Astrocyte of the spinal cord (primary cell): ENCODE results near the gene GAS7.

Experiments
- DNase-seq: peaks from one replicate; pipeline ENCODE4 v3.0.0; 2011; ENCODE audit warnings: low read depth, low spot score
- H3K4me3 ChIP-seq: 2 replicates; pipeline ENCODE4 v1.5.1; 2011; ENCODE audit warnings: low read depth, mild to moderate bottlenecking, low read length, moderate library complexity
- CTCF ChIP-seq: IDR thresholded peaks from 2 replicates; pipeline ENCODE4 v1.5.1; 2012; ENCODE audit warnings: low read depth, mild to moderate bottlenecking, low read length, inconsistent platforms
- in situ Hi-C: cut with HindIII; loops from 2 replicates; pipeline ENCODE4 v1.10.0; 2017; ENCODE audit warnings: low sequenced_read_pairs

The GAS7 gene

GRCh38 chr17:9899280-9900043 is 298.9 kb downstream of the GAS7 start:
- in situ Hi-C loops: no loop called here
- no peak for TF ChIP-seq CTCF

GRCh38 chr17:9898812-9899211 is 299.6 kb downstream of the GAS7 start:
- TF ChIP-seq CTCF: no peak
- no peak for DNase-seq
- in situ Hi-C loops: no loop called here
- no peak overlapping the region for H3K4me3 ChIP-seq

More at GRCh38 chr17:9899280-9900043, 298.9 kb downstream of the GAS7 start:
- H3K4me3 ChIP-seq: no peak overlapping the region
- no peak for DNase-seq

- in situ Hi-C loops: no loop called here
- no peak for TF ChIP-seq CTCF
- H3K4me3 ChIP-seq: no peak overlapping the region
- no peak for DNase-seq
These were observed 300.9 kb downstream of the GAS7 start for GRCh38 chr17:9897372-9897968.

- no peak for TF ChIP-seq CTCF
- no peak overlapping the region for H3K4me3 ChIP-seq
- DNase-seq: no peak
- in situ Hi-C loops: no loop called here
These were observed 302.5 kb downstream of the GAS7 start for GRCh38 chr17:9895923-9896322.

- in situ Hi-C loops: no loop called here
- no peak for DNase-seq
- no peak for TF ChIP-seq CTCF
- H3K4me3 ChIP-seq: no peak overlapping the region
These were observed 304.2 kb downstream of the GAS7 start for GRCh38 chr17:9894231-9894630.

GRCh38 chr17:9893411-9894012 is 304.9 kb downstream of the GAS7 start:
- no peak for TF ChIP-seq CTCF
- peak; percentile 36 for DNase-seq
- H3K4me3 ChIP-seq: no peak overlapping the region
- in situ Hi-C loops: no loop called here
